ENCODE results near the gene SLC34A2.
"Not testable (repeated sequence)": the region's sequence is repeated elsewhere in the genome, so short reads cannot be mapped to it uniquely, and the experiment has no call there.

The SLC34A2 gene

GRCh38 chr4:25654971-25655963, at the start of gene SLC34A2:
Gene SLC34A2 (plus strand): TSS chr4:25655851. CDS start chr4:25662501, 6,650 bp downstream.
- H3K79me2 ChIP-seq (ENCODE audit: insufficient read depth, low read length): no peaks in the 10 kb centered on the region
- no peak within 1 kb of the TSS for H2AFZ ChIP-seq (ENCODE audit: low read length)
- H3K27me3 ChIP-seq (ENCODE audit: insufficient read depth, low read length): no peaks in the 10 kb centered on the region
- H4K20me1 ChIP-seq (ENCODE audit: insufficient read depth, low read length): no peaks in the 10 kb centered on the region
- no peaks in the 10 kb centered on the region for H3K36me3 ChIP-seq (ENCODE audit: insufficient read depth, low read length)
- no peak within 1 kb of the TSS for H3K9ac ChIP-seq (ENCODE audit: low read length)
- TF ChIP-seq CTCF (IDR thresholded peaks at IDR 0.05; ENCODE audit: low read length) (no peak), EZH2 (IDR thresholded peaks at IDR 0.05; ENCODE audit: borderline replicate concordance, low read length) (no peak)
- H3F3A ChIP-seq (ENCODE audit: insufficient read depth, low read length): no peaks in the 10 kb centered on the region
- no peaks in the 10 kb centered on the region for H3K9me3 ChIP-seq (ENCODE audit: low read length)
- H3K4me3 ChIP-seq (ENCODE audit: low read depth, low read length, poor library complexity, severe bottlenecking): no peak within 1 kb of the TSS
- H3K4me2 ChIP-seq (ENCODE audit: low read length): no peak within 1 kb of the TSS
- H3K4me1 ChIP-seq (ENCODE audit: insufficient read depth, low read length, severe bottlenecking): no peaks in the 10 kb centered on the region
- no peak within 1 kb of the TSS for H3K27ac ChIP-seq (ENCODE audit: low read depth, low read length, poor library complexity, severe bottlenecking)
- H3K9me2 ChIP-seq (ENCODE audit: low read depth, low read length): no peaks in the 10 kb centered on the region

GRCh38 chr4:25608644-25609043, 47.0 kb upstream of the SLC34A2 start:
- no peaks in the 10 kb centered on the region for H3F3A ChIP-seq (ENCODE audit: insufficient read depth, low read length)

GRCh38 chr4:25609976-25610375, 45.7 kb upstream of the SLC34A2 start:
- H3K9me3 ChIP-seq (ENCODE audit: low read length): no peaks in the 10 kb centered on the region
- no peak overlapping the region for H3K27ac ChIP-seq (ENCODE audit: low read depth, low read length, poor library complexity, severe bottlenecking)
- no peak overlapping the region for H3K9ac ChIP-seq (ENCODE audit: low read length)
- H4K20me1 ChIP-seq (ENCODE audit: insufficient read depth, low read length): no peaks in the 10 kb centered on the region
- H3F3A ChIP-seq (ENCODE audit: insufficient read depth, low read length): no peaks in the 10 kb centered on the region
- H3K4me2 ChIP-seq (ENCODE audit: low read length): no peak overlapping the region
- no peaks in the 10 kb centered on the region for H3K79me2 ChIP-seq (ENCODE audit: insufficient read depth, low read length)
- no peaks in the 10 kb centered on the region for H3K36me3 ChIP-seq (ENCODE audit: insufficient read depth, low read length)
- H3K9me2 ChIP-seq (ENCODE audit: low read depth, low read length): no peaks in the 10 kb centered on the region
- no peak for TF ChIP-seq EZH2 (IDR thresholded peaks at IDR 0.05; ENCODE audit: borderline replicate concordance, low read length)
- no peak for TF ChIP-seq CTCF (IDR thresholded peaks at IDR 0.05; ENCODE audit: low read length)
- no peak overlapping the region for H3K4me3 ChIP-seq (ENCODE audit: low read depth, low read length, poor library complexity, severe bottlenecking)
- H3K4me1 ChIP-seq (ENCODE audit: insufficient read depth, low read length, severe bottlenecking): no peaks in the 10 kb centered on the region
- H3K27me3 ChIP-seq (ENCODE audit: insufficient read depth, low read length): no peaks in the 10 kb centered on the region
- H2AFZ ChIP-seq (ENCODE audit: low read length): no peak overlapping the region

More at GRCh38 chr4:25608644-25609043, 47.0 kb upstream of the SLC34A2 start:
- H3K79me2 ChIP-seq (ENCODE audit: insufficient read depth, low read length): no peaks in the 10 kb centered on the region
- no peak overlapping the region for H3K4me2 ChIP-seq (ENCODE audit: low read length)
- H2AFZ ChIP-seq (ENCODE audit: low read length): no peak overlapping the region
- no peaks in the 10 kb centered on the region for H3K36me3 ChIP-seq (ENCODE audit: insufficient read depth, low read length)
- no peak overlapping the region for H3K9ac ChIP-seq (ENCODE audit: low read length)
- no peak overlapping the region for H3K27ac ChIP-seq (ENCODE audit: low read depth, low read length, poor library complexity, severe bottlenecking)
- no peaks in the 10 kb centered on the region for H3K27me3 ChIP-seq (ENCODE audit: insufficient read depth, low read length)
- H3K4me3 ChIP-seq (ENCODE audit: low read depth, low read length, poor library complexity, severe bottlenecking): no peak overlapping the region
- no peaks in the 10 kb centered on the region for H3K9me2 ChIP-seq (ENCODE audit: low read depth, low read length)
- no peaks in the 10 kb centered on the region for H3K9me3 ChIP-seq (ENCODE audit: low read length)
- H3K4me1 ChIP-seq (ENCODE audit: insufficient read depth, low read length, severe bottlenecking): no peaks in the 10 kb centered on the region
- H4K20me1 ChIP-seq (ENCODE audit: insufficient read depth, low read length): no peaks in the 10 kb centered on the region
- TF ChIP-seq EZH2 (IDR thresholded peaks at IDR 0.05; ENCODE audit: borderline replicate concordance, low read length) (no peak), CTCF (IDR thresholded peaks at IDR 0.05; ENCODE audit: low read length) (no peak)

DNA sequence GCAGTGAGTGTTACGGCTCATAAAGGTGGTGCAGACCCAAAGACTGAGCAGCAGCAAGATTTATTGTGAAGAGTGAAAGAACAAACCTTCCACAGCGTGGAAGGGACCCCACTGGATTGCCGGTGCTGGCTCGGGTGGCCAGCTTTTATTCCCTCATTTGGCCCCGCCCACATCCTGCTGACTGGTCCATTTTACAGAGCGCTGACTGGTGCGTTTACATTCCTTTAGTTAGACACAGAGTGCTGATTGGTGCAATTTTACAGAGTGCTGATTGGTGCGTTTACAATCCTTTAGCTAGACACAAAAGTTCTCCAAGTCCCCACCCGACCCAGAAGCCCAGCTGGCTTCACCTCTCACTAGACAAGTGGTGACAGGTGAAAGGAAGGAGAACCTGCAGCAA, 42.0 kb upstream of the SLC34A2 start:
- not testable (repeated sequence) for H3F3A ChIP-seq (ENCODE audit: insufficient read depth, low read length); H3K79me2 ChIP-seq (ENCODE audit: insufficient read depth, low read length); H3K9me3 ChIP-seq (ENCODE audit: low read length); H3K27me3 ChIP-seq (ENCODE audit: insufficient read depth, low read length); H3K9me2 ChIP-seq (ENCODE audit: low read depth, low read length); H3K27ac ChIP-seq (ENCODE audit: low read depth, low read length, poor library complexity, severe bottlenecking); H3K4me1 ChIP-seq (ENCODE audit: insufficient read depth, low read length, severe bottlenecking); H4K20me1 ChIP-seq (ENCODE audit: insufficient read depth, low read length); H3K36me3 ChIP-seq (ENCODE audit: insufficient read depth, low read length); H3K9ac ChIP-seq (ENCODE audit: low read length); H3K4me2 ChIP-seq (ENCODE audit: low read length); H2AFZ ChIP-seq (ENCODE audit: low read length); H3K4me3 ChIP-seq (ENCODE audit: low read depth, low read length, poor library complexity, severe bottlenecking)

Data from OCI-LY1 (cell line).